ENCODE measurements around the gene IGF2BP2. TPM values are rescaled to one million over a fixed set of nuclear protein-coding genes. Genes with fewer than 3 reads are reported as not detected.
"Not testable (repeated sequence)": the region's sequence is repeated elsewhere in the genome, so short reads cannot be mapped to it uniquely, and the experiment has no call there.

IGF2BP2 gene
- total RNA-seq, 1 donor from 2014 or later: 147 TPM

DNA sequence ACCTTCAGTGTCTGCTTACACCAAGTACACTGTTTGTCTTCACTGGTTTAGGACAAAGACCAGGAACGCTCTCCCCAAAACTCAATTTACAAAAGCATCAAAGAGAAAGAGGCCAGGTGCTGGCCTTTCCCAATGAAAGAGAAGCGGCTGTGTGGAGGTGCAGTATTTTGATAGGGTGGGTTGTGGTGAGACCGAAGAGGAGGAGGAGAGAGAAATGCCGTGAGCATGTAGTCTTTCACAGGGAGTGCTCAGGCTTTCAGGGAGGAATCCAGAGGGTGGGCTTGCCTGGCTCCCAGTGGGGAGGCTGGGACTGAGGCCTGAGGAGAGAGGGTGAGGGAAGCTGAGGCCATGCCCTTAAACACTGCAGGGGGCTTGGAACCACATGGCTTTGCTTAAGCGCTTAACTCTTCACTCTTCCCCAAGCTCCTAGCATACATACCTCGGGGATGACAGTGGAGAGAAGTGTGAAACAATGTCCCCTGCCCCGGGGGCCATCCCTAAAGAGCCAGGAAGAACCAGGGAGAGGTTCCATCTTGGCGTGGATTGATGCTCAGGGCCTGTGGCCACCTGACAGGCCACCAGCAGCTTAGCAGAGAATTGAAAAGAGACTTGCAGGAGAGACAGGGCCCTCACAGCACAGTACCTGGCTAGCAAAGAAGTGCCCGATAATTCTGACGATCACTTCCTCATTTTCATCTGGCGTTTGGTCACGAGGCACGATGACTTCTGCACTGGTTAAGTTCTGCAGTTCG is 178.3 kb downstream of the IGF2BP2 start:
- Mint-ChIP-seq H3K4me3 (no peak overlapping the region), H3K4me1 (peaks cover 28% of the 10 kb centered on the region), H3K36me3 (peaks cover 42% of the 10 kb centered on the region), H3K9me3 (no peaks in the 10 kb centered on the region), H3K27ac (peak overlapping the region; percentile 74), H3K27me3 (ENCODE audit: insufficient read depth, low read depth) (peaks cover 9% of the 10 kb centered on the region)
- H3K36me3 ChIP-seq: no peaks in the 10 kb centered on the region
- H3K4me1 ChIP-seq: peaks cover 23% of the 10 kb centered on the region
- H3K9me3 ChIP-seq (ENCODE audit: low read depth): no peaks in the 10 kb centered on the region
- no peaks in the 10 kb centered on the region for H3K27me3 ChIP-seq
- no peak overlapping the region for H2AFZ ChIP-seq (replicated peaks)
- H3K9ac ChIP-seq: no peak overlapping the region
- peak overlapping the region; percentile 67 for H3K27ac ChIP-seq
- peaks cover 28% of the 10 kb centered on the region for H4K20me1 ChIP-seq (ENCODE audit: low read depth)
- TF ChIP-seq EZH2 (IDR thresholded peaks at IDR 0.05) (no peak), EZH2phosphoT487 (IDR thresholded peaks at IDR 0.05) (no peak)
- TF ChIP-seq, protein P1, sequence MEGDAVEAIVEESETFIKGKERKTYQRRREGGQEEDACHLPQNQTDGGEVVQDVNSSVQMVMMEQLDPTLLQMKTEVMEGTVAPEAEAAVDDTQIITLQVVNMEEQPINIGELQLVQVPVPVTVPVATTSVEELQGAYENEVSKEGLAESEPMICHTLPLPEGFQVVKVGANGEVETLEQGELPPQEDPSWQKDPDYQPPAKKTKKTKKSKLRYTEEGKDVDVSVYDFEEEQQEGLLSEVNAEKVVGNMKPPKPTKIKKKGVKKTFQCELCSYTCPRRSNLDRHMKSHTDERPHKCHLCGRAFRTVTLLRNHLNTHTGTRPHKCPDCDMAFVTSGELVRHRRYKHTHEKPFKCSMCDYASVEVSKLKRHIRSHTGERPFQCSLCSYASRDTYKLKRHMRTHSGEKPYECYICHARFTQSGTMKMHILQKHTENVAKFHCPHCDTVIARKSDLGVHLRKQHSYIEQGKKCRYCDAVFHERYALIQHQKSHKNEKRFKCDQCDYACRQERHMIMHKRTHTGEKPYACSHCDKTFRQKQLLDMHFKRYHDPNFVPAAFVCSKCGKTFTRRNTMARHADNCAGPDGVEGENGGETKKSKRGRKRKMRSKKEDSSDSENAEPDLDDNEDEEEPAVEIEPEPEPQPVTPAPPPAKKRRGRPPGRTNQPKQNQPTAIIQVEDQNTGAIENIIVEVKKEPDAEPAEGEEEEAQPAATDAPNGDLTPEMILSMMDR (IDR thresholded peaks at IDR 0.05): no peak
- H3F3A ChIP-seq (ENCODE audit: low read depth): peaks cover 28% of the 10 kb centered on the region
- H3K4me3 ChIP-seq: no peak overlapping the region
- H3K4me2 ChIP-seq: peak overlapping the region; percentile 35
- H3K79me2 ChIP-seq (ENCODE audit: low read depth): no peaks in the 10 kb centered on the region
- peak; percentile 34 for DNase-seq (ENCODE audit: low spot score)

DNA sequence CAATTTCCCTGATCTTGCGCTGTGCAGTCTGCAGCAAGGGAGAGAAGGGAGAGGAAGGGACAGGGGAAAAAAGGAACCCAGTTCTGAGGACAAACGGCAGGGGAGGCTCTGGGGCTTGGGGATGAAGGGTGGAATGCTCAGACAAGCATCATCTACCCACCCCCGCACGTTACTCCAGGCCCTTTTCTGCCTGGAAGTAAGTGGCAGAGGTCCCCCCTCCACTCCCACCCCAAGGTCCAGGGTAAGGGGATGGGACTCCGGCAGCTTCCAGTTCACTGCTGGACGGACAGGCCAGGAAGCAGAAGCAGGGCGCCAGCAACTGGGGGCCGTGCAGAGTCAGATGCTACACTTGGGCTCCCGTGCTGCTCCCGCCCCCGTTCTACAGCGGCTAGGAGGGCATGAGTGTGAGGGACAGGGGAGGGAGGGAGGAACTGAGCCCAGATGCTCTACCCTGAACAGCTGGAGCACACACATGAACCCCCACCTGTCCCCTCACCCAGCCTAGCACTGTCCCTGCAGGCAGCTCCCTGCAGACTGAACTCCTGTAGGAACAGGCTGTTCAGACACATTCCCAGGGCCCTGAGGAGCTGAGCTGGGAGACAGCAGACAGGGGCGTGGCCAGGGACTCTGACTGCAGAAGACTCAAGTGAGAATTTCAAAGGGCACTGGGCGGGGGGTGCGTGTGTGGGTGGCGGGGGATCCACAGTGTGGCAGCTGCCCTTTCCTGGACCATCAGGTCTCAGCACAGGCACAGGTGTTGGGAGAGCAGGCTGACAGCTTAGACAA is 179.1 kb downstream of the IGF2BP2 start:
- H3K27ac Mint-ChIP-seq: peak overlapping the region; percentile 44
- H2AFZ ChIP-seq (replicated peaks): no peak overlapping the region
- H3K36me3 Mint-ChIP-seq: peaks cover 40% of the 10 kb centered on the region
- DNase-seq (ENCODE audit: low spot score): peak; percentile 48
- H3K79me2 ChIP-seq (ENCODE audit: low read depth): no peaks in the 10 kb centered on the region
- peaks cover 28% of the 10 kb centered on the region for H3F3A ChIP-seq (ENCODE audit: low read depth)
- H3K4me3 ChIP-seq: no peak overlapping the region
- no peak overlapping the region for H3K4me3 Mint-ChIP-seq
- peaks cover 28% of the 10 kb centered on the region for H3K4me1 Mint-ChIP-seq
- no peak overlapping the region for H3K4me2 ChIP-seq
- no peak overlapping the region for H3K9ac ChIP-seq
- H3K27ac ChIP-seq: peak overlapping the region; percentile 67
- no peaks in the 10 kb centered on the region for H3K36me3 ChIP-seq
- no peaks in the 10 kb centered on the region for H3K27me3 ChIP-seq
- no peak for TF ChIP-seq EZH2phosphoT487 (IDR thresholded peaks at IDR 0.05)
- TF ChIP-seq, protein P1 (IDR thresholded peaks at IDR 0.05): no peak
- no peak for TF ChIP-seq EZH2 (IDR thresholded peaks at IDR 0.05)
- peaks cover 23% of the 10 kb centered on the region for H3K4me1 ChIP-seq
- peaks cover 29% of the 10 kb centered on the region for H4K20me1 ChIP-seq (ENCODE audit: low read depth)
- no peaks in the 10 kb centered on the region for H3K9me3 ChIP-seq (ENCODE audit: low read depth)
- peaks cover 9% of the 10 kb centered on the region for H3K27me3 Mint-ChIP-seq (ENCODE audit: insufficient read depth, low read depth)
- no peaks in the 10 kb centered on the region for H3K9me3 Mint-ChIP-seq

DNA sequence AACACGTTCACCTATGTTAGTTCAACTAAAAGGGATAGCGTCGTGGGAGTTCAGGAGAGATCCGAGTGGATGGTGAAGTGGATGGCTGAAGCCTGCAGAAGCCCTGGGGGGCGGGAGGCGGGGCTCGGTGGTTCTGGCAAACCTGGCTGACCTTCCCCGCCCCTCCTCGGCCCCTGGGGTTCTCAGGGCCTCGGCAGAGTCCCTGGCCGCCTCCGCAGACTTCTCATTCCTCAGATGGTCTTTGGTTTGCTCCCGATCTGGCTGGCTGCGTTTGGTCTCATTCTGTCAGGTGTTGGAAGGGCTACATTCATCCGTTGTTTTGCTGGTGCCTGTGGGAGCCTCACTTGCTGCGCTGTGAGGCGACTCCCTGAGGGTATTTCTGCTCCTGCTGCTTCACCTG is 179.7 kb downstream of the IGF2BP2 start:
- not testable (repeated sequence) for DNase-seq (ENCODE audit: low spot score); H3K9ac ChIP-seq; H3K27me3 ChIP-seq; H3K79me2 ChIP-seq (ENCODE audit: low read depth); H3K27me3 Mint-ChIP-seq (ENCODE audit: insufficient read depth, low read depth); H3K4me2 ChIP-seq; H2AFZ ChIP-seq (replicated peaks); H3K9me3 Mint-ChIP-seq; H3K9me3 ChIP-seq (ENCODE audit: low read depth); H3K4me3 Mint-ChIP-seq; H3K27ac ChIP-seq; H3K4me3 ChIP-seq; H3K36me3 ChIP-seq
- H3K36me3 Mint-ChIP-seq: peaks cover 38% of the 10 kb centered on the region
- peaks cover 31% of the 10 kb centered on the region for H4K20me1 ChIP-seq (ENCODE audit: low read depth)
- peaks cover 28% of the 10 kb centered on the region for H3F3A ChIP-seq (ENCODE audit: low read depth)
- peak overlapping the region; percentile 40 for H3K27ac Mint-ChIP-seq
- peaks cover 27% of the 10 kb centered on the region for H3K4me1 ChIP-seq
- peaks cover 28% of the 10 kb centered on the region for H3K4me1 Mint-ChIP-seq
